GM12875 (cell line): ENCODE data around the gene FDPS.

Source experiments
- H3K4me3 ChIP-seq: one replicate; pipeline ENCODE4 v1.5.1; 2011; ENCODE audit warnings: low read depth, low read length, control low read depth
- TF ChIP-seq, protein P1 (sequence below): IDR thresholded peaks from 2 replicates; pipeline ENCODE4 v1.5.1; 2011; ENCODE audit warnings: low read depth, mild to moderate bottlenecking, control low read depth, inconsistent platforms, low read length, moderate library complexity, borderline replicate concordance; ENCODE audit not compliant: insufficient read depth

FDPS gene

DNA sequence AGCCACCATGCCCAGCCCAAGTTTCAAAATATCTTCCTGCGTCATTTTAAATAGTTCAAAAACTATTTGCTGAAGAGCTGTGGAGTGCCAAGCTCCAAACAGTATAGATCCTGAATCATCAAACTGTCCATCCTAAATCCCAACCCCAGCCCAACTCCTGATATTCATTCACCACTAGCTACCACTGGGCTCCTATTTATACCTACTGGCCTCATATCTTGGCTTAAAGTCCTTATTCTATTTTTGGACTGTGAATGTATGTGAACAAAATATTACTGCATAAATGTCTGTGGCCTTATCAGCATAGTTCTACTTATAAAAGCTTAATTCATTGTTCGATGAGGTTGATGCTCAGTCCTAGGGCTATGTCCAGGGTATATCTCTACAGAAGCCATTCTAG lies 41.3 kb upstream of the FDPS start:
- TF ChIP-seq, protein P1, sequence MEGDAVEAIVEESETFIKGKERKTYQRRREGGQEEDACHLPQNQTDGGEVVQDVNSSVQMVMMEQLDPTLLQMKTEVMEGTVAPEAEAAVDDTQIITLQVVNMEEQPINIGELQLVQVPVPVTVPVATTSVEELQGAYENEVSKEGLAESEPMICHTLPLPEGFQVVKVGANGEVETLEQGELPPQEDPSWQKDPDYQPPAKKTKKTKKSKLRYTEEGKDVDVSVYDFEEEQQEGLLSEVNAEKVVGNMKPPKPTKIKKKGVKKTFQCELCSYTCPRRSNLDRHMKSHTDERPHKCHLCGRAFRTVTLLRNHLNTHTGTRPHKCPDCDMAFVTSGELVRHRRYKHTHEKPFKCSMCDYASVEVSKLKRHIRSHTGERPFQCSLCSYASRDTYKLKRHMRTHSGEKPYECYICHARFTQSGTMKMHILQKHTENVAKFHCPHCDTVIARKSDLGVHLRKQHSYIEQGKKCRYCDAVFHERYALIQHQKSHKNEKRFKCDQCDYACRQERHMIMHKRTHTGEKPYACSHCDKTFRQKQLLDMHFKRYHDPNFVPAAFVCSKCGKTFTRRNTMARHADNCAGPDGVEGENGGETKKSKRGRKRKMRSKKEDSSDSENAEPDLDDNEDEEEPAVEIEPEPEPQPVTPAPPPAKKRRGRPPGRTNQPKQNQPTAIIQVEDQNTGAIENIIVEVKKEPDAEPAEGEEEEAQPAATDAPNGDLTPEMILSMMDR: no peak

DNA sequence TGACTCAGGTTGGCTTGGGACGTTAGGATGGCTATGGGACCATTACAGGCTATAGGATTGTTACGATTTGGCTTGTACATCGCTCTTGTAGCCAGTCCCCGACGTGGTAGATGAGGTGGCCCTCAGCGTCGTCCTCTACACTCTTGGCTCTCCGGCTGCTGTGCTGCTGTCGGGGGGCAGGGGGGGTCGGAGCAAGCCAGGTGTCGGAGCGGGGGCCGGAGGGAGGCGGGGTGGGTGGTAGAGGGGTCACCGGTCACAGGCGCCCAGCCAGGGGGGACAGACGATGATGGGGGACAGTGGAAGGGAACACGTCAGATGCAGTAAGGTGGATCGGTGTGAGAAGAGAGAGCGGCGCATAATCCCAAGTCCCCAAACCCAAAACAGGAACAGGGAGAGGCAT lies 40.0 kb upstream of the FDPS start:
- H3K4me3 ChIP-seq: no peak overlapping the region
- TF ChIP-seq, protein P1: no peak

More for the DNA sequence above, 41.3 kb upstream of the FDPS start:
- no peak overlapping the region for H3K4me3 ChIP-seq

DNA sequence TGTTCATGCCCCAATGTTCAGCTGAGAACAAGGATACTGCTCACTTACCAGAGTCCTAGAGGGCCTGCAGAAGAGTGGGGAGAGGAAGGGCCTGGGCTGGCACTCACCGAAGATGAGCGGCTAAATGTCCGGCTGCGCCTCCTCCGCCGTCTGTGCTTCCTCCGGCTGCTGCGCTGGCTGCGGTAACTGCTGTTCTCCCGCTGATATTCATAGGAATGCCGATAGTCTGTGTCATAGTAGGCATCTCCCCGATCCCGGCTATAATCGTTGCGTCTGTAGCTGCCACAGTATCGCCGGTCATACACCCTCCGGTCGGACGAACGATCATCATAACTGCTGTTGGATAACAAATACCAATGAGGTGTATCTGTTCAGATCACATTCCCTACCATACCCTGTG lies 39.3 kb upstream of the FDPS start:
- TF ChIP-seq, protein P1: no peak

DNA sequence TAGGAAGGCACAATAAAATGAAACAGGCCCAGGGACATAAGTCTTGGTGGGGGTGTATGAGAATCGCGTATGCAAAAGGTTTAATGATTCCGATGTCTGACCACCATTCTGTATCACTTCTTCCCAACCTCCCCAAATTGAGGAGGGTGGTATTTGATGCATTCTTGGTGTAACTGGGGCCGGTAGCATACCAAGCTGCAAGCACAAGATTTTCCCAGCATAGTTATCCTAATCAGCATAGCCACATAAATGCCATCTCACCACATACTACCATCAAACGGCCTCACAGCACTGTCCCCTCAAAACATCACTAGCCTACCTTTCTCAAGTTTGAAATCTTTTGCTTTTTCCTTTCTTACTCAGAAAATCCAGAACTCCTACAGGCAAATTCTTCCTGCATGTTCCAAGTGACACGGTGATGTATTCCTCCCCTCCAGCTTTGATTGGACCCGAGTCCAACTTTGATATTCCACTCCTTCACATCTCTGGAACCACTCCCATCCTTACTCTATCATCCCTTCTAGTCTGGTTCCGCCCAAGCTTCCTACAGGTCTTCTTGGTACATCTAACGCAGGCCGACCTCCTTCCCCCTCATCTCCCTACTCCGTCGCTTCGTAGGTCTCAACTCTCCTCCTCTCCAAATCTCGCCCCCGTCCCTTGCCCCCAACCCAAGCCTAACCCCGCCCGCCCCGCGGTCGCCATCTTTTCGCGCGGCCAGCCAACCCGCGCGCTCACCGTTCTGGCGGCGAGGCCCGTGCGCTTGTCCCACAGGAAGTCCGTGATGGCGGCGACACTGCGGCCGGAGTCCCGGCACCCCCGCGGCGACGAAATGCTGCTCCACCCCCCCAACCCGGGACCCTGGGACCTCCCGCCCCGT lies 36.0 kb upstream of the FDPS start:
- TF ChIP-seq, protein P1: no peak
- peak overlapping the region; percentile 87 for H3K4me3 ChIP-seq

More for the DNA sequence above, 39.3 kb upstream of the FDPS start:
- H3K4me3 ChIP-seq: no peak overlapping the region

DNA sequence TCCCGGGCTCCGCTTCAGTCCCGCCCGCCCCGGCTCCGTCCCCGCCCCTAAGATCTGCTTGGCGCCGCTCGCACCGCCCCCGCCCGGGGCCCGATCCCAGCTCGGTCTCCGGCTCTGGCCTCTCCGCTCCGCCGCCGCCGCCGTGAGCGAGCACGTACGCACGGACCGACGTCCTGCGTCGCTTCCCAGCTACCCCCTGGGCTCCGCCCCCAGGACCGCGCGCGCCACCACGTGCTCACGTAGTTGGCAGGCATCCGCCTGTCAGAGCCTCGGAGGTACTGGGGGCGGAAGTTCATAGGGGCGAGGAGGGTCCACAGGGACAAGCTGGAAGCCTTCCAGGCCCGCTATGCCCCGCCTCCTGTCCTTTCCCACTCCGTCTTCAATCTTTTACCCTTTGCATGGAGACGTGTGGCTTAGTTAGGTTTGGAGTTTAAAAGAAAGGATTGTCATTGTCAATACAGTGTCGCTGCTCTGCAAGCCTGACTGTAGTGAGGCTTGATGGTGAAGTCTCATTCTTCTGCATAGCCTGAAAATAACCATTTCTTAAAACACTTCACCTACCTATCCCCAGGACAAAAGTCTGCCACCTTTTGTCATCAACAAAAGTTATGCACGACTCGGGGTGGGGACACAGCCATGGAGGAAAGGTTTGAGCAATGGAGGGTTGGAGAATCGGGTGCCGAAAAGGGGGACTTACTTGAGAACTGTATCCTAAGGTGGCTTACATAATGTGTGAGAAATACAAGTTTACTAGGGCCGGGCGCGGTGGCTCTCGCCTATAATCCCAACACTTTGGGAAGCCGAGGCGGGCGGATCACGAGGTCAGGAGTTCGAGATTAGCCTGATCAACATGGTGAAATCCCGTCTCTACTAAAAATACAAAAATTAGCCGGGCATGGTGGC lies 35.1 kb upstream of the FDPS start, which contains the start of gene CLK2:
Gene CLK2, minus strand, starts transcription at position 162 of the 903 bp plus-strand sequence. CDS start 2,527 bp downstream, outside the sequence.
- peak within 1 kb of the TSS; percentile 87 for H3K4me3 ChIP-seq
- TF ChIP-seq, protein P1: no peak

DNA sequence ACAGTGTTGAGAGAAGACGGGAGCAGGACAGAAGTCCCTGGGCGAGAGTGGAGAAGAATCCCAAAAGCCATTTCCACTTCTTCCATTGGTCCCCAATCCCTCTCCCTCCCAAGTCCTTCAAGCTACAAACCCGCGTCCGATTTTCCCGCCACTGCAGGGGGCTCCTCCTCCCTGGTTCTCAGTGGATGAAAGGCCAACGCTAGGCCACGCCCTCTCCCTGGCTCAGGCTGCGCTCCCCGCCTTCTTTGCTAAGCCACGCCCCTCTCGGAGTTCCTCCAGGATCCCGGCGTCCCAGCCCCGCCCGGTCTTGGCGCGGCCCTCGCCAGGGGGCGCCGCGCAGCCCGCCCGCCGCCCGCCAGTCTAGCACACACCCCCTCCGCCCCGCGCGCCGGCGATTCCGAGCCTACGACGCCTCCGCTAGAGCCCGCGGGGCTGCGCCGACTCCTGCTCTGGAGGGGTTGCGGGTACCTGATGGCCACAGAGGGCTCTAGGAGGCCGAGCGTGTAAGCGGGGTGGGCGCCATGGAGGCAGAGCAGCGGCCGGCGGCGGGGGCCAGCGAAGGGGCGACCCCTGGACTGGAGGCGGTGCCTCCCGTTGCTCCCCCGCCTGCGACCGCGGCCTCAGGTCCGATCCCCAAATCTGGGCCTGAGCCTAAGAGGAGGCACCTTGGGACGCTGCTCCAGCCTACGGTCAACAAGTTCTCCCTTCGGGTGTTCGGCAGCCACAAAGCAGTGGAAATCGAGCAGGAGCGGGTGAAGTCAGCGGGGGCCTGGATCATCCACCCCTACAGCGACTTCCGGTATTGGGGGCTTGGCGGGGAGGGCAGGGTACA lies 31.4 kb upstream of the FDPS start, which contains the start of gene HCN3:
Gene HCN3, plus strand, starts transcription at position 394 of the 832 bp plus-strand sequence. Its CDS starts 128 bp downstream, at position 522.
- H3K4me3 ChIP-seq: peak within 1 kb of the TSS; percentile 64
- TF ChIP-seq, protein P1: peak; percentile 70
